ENCODE data around the gene SORD. TPM values are rescaled to one million over a fixed set of nuclear protein-coding genes. Genes with fewer than 3 reads are reported as not detected.
"Not testable (repeated sequence)": the region's sequence is repeated elsewhere in the genome, so short reads cannot be mapped to it uniquely, and the experiment has no call there.

SORD gene
- 9.8 and 13.2 TPM in 2 replicates for total RNA-seq (ENCODE audit: low replicate concordance)

DNA sequence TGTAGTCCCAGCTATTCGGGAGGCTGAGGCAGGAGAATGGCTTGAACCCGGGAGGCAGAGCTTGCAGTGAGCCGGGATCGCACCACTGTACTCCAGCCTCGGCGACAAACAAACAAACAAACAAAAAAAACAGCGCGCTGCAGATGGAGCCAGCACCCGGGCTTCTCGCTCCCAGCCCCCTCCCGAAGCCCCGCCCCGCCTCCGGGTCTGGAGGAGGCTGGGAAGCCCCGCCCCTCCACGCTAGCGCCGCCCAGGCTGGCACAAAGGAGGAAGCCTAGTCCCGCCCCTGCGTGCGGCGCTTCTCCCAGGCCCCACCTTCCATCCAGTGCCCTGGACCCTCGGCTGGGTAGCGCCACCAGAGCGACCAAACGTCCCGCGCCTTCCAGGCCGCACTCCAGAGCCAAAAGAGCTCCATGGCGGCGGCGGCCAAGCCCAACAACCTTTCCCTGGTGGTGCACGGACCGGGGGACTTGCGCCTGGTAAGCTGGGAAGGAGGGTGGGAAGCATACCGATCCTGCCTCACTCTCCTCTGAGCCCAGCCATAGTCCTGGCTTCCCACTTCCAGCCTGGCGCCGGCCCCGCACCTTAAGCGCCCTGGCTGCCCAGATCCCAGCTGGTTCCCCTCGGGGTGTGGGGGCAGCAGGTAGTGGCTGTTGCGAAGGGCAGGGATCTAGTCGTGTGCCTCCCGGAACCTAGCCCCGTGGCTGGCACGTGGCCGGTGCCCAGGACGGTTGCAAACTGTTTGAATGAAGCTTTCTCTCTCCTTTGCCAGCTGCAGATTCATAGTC, at the start of gene SORD:
Gene SORD (plus strand): TSS at position 325 of the 788 bp plus-strand sequence. CDS start 89 bp downstream, at position 414.
- DNase-seq (ENCODE audit: low read depth) = peak; percentile 68
- TF ChIP-seq, protein P1, sequence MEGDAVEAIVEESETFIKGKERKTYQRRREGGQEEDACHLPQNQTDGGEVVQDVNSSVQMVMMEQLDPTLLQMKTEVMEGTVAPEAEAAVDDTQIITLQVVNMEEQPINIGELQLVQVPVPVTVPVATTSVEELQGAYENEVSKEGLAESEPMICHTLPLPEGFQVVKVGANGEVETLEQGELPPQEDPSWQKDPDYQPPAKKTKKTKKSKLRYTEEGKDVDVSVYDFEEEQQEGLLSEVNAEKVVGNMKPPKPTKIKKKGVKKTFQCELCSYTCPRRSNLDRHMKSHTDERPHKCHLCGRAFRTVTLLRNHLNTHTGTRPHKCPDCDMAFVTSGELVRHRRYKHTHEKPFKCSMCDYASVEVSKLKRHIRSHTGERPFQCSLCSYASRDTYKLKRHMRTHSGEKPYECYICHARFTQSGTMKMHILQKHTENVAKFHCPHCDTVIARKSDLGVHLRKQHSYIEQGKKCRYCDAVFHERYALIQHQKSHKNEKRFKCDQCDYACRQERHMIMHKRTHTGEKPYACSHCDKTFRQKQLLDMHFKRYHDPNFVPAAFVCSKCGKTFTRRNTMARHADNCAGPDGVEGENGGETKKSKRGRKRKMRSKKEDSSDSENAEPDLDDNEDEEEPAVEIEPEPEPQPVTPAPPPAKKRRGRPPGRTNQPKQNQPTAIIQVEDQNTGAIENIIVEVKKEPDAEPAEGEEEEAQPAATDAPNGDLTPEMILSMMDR (IDR thresholded peaks at IDR 0.05; ENCODE audit: insufficient read depth, low read length) = no peak
- H3K4me3 ChIP-seq (ENCODE audit: low read depth, low read length) = peak within 1 kb of the TSS; percentile 80

DNA sequence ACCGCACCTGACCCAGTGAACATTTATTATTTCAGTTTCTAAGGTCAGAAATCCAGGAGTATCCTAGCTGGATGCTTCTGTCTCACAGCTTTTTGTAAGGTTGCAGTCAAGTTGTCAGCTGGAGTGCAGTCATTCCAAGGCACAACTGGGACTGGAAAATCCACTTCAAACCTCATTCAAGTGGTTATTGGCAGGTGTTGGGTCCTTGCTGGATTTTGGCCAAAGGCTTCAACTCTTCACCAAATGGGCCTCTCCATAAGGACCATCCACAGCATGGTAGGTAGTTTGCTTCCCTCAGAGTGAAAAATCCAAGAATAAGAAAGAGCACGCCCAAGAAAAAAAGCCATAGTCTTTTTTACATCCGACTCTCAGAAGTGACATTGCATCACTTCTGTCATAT, 46.8 kb upstream of the SORD start:
- not testable (repeated sequence) for DNase-seq (ENCODE audit: low read depth); H3K4me3 ChIP-seq (ENCODE audit: low read depth, low read length)

GRCh38 chr15:44977781-44978180, 45.2 kb upstream of the SORD start:
- DNase-seq (ENCODE audit: low read depth); H3K4me3 ChIP-seq (ENCODE audit: low read depth, low read length): not testable (repeated sequence)

GRCh38 chr15:44979617-44980339, 43.2 kb upstream of the SORD start:
- H3K4me3 ChIP-seq (ENCODE audit: low read depth, low read length); DNase-seq (ENCODE audit: low read depth): not testable (repeated sequence)

- not testable (repeated sequence) for H3K4me3 ChIP-seq (ENCODE audit: low read depth, low read length); DNase-seq (ENCODE audit: low read depth)
Measured at GRCh38 chr15:44984144-44984543, 38.9 kb upstream of the SORD start.

GRCh38 chr15:44986346-44987055, 36.5 kb upstream of the SORD start:
- not testable (repeated sequence) for H3K4me3 ChIP-seq (ENCODE audit: low read depth, low read length); DNase-seq (ENCODE audit: low read depth)

- DNase-seq (ENCODE audit: low read depth); H3K4me3 ChIP-seq (ENCODE audit: low read depth, low read length): not testable (repeated sequence)
Measured at GRCh38 chr15:44987711-44988110, 35.3 kb upstream of the SORD start.

DNA sequence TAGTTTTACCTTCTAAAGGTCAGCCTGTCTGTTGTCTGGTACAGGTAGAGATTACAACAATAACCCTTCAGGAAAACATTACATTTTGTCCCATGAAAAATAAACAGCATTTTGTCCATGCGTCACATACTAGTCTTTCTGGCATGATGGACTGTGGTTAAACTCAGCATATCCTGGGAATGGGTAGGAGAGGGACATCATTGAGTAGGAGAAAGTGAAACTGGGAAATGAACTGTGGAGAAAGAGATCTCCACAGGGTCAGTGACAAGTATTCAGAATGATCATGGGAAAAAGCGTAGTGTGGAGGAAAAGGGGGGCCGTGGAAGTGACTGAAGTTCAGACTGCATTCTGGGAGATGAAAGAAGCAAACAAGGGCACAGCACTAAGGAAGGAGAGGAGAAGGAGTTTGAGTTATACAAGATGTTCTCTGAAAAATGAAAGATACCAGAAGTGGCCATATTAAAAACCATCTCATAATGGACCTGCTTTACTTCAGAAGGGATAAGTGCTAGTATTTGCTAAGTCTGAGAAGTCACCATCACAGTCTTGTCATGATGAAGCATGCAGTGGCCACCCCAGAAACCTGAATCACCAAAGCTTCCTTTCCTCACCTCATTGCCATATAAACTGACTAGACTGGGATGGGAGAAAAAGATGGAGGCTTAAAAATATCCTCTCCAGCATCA, 34.7 kb upstream of the SORD start:
- DNase-seq (ENCODE audit: low read depth) = not testable (repeated sequence)

DNA sequence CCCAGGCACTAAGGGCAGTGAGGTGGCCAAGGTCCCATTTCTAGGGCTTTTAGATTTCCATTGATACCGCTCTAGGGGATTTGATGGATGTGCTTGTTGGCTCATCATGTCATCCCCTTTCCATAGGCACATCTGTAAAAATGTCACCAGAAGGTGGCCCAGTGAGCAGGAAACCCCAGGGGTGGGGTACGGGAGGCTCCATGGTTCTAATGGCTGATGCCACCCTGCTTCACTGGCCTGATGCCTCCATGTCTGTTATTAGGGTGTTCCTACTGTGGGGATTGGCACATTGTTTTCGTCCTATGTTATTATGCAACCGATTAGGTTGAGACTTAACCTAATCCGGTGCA, 34.1 kb upstream of the SORD start:
- not testable (repeated sequence) for DNase-seq (ENCODE audit: low read depth); H3K4me3 ChIP-seq (ENCODE audit: low read depth, low read length)

More for the DNA sequence above, 34.7 kb upstream of the SORD start:
- H3K4me3 ChIP-seq (ENCODE audit: low read depth, low read length) = not testable (repeated sequence)

DNA sequence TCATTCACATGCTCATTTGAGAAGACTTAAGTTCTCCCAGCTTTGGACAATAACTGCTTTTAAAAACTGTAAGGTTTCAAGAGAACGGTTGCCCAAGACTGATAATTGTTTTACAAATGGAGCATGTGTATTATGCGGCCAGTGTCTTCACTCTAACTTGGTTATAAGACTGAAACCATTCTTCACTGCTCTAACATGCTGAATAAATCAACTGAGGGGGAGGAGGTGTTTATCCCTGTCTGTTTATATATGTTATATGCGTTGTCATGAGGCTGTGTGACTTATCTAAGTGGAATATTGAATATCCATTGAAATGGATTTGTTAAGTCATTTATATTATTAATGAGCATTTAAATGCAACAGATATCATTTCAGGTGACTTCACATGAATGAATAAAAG, 25.4 kb upstream of the SORD start:
- DNase-seq (ENCODE audit: low read depth); H3K4me3 ChIP-seq (ENCODE audit: low read depth, low read length): not testable (repeated sequence)

GRCh38 chr15:44999105-44999504, 23.9 kb upstream of the SORD start:
- TF ChIP-seq, protein P1 (IDR thresholded peaks at IDR 0.05; ENCODE audit: insufficient read depth, low read length) = no peak
- no peak for DNase-seq (ENCODE audit: low read depth)
- no peak overlapping the region for H3K4me3 ChIP-seq (ENCODE audit: low read depth, low read length)

- not testable (repeated sequence) for DNase-seq (ENCODE audit: low read depth); H3K4me3 ChIP-seq (ENCODE audit: low read depth, low read length)
Measured at GRCh38 chr15:45001180-45001579, 21.8 kb upstream of the SORD start.

DNA sequence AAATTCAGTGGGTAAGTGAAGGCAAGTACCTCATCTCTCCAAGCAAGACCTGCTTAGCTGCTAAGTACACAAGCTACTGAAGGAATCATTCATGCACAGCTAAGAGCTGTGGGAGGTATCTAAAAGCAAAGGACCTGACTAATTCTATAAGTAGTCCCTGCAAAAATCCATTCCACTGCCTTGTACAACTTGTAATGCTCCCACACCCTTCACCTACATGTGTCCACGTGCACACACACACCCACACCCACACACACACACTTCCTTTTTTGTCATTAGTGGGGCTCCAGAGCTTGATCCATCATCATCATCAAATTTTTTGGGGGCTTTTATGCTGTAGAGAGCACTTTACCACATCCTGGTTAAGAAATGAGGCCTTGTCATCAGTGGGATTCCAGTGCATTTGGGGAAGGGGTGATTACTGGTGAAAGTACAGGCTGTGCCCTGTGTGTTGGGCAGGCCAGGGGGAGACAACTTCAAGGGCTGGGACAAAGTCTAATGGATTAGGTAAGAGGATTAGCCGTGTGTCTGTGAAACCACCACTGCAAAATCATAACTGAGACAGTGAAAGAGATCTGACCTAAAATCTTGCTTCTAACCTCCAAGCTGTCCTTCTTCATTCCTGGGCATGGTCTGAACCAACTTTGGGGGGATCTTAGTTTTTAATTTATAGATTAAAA, 19.1 kb upstream of the SORD start:
- not testable (repeated sequence) for DNase-seq (ENCODE audit: low read depth); H3K4me3 ChIP-seq (ENCODE audit: low read depth, low read length)

DNA sequence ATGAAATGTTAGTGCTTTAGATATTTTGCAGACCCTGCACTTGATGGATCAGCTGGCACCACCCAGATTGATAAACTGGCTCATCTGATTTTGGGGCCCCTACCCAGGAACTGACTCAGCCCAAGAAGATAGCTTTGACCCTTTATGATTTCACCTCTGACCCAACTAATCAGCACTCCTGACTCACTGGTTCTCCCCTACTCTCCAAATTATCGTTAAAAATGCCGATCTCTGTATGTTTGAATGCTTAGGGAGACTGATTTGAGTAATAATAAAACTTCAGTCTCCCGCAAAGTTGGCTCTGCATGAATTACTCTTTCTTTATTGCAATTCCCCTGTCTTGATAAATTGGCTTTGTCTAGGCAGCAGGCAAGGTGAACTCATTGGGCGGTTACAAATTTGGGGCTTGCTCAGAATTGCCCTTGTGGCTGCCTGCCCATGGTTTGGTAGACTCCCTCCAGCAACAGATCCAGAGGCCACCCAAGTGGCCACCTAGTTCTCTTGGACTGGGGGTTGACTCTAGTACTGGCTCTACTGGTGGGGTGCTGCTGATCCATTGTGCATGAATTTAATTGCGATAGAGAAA, 18.3 kb upstream of the SORD start:
- DNase-seq (ENCODE audit: low read depth); H3K4me3 ChIP-seq (ENCODE audit: low read depth, low read length): not testable (repeated sequence)

Measured in fibroblast of the aortic adventitia (primary cell).